Testis (tissue), 2 donors: ENCODE measurements around the gene ITPA.

Experiments
- POLR2A ChIP-seq: fragments of 450-650 bp; IDR thresholded peaks from one replicate; pipeline ENCODE4 v1.6.1; 2017; ENCODE audit warnings: antibody characterized with exemption, mild to moderate bottlenecking, moderate library complexity
- TF ChIP-seq, protein P1 (sequence below), 3 experiments: fragments of 450-650 bp in 2 of 3; fragments of 200-600 bp in 1 of 3; sonication (generic) in 1 of 3; IDR thresholded peaks; one replicate each; pipeline ENCODE4 v1.5.1; 2016 to 2019; ENCODE audit warnings: antibody characterized with exemption in 3 of 3, mild to moderate bottlenecking in 2 of 3, moderate library complexity in 1 of 3

GRCh38 chr20:3223994-3224680 is 14.8 kb downstream of the ITPA start:
- TF ChIP-seq, protein P1, sequence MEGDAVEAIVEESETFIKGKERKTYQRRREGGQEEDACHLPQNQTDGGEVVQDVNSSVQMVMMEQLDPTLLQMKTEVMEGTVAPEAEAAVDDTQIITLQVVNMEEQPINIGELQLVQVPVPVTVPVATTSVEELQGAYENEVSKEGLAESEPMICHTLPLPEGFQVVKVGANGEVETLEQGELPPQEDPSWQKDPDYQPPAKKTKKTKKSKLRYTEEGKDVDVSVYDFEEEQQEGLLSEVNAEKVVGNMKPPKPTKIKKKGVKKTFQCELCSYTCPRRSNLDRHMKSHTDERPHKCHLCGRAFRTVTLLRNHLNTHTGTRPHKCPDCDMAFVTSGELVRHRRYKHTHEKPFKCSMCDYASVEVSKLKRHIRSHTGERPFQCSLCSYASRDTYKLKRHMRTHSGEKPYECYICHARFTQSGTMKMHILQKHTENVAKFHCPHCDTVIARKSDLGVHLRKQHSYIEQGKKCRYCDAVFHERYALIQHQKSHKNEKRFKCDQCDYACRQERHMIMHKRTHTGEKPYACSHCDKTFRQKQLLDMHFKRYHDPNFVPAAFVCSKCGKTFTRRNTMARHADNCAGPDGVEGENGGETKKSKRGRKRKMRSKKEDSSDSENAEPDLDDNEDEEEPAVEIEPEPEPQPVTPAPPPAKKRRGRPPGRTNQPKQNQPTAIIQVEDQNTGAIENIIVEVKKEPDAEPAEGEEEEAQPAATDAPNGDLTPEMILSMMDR (IDR thresholded peaks at IDR 0.05): no peak
- TF ChIP-seq POLR2A: no peak
